D721Med (cell line): ENCODE data around the gene MUC5AC.
"Not testable (repeated sequence)": the region's sequence is repeated elsewhere in the genome, so short reads cannot be mapped to it uniquely, and the experiment has no call there.

Source experiments
- DNase-seq: peaks from one replicate; pipeline ENCODE4 v3.0.0; 2011; ENCODE audit warnings: low spot score; ENCODE audit not compliant: insufficient read length
- FAIRE-seq: peaks from 2 replicates; lab custom pipeline; 2011; peaks lifted over from hg19 to GRCh38; lab: Jason Lieb, UNC
- TF ChIP-seq, protein P1 (sequence below): IDR thresholded peaks from 2 replicates; pipeline ENCODE4 v1.5.1; 2012; ENCODE audit warnings: mild to moderate bottlenecking, control low read depth; ENCODE audit not compliant: insufficient read depth; ENCODE audit errors: missing control alignments

Gene MUC5AC

DNA sequence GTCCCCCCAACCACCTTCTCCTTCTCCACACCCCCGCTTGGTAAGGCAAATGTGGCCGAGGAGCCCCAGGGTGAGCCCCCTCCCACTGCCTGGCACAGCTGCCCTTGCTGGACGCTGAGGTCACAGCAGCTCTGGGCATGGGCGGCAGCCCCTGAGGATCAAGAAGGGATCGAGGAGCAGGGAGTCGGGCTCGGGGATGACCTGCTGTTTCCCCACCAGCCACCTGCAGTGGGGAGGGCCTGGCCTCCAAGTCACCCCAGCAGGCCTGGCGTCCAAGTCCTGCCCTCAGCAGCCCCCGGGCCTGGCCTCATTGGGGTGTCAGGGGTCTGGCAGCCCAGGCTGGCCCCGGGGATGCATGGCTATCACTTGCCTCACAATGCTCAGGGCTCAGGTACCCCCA, 23.7 kb downstream of the MUC5AC start:
- TF ChIP-seq, protein P1, sequence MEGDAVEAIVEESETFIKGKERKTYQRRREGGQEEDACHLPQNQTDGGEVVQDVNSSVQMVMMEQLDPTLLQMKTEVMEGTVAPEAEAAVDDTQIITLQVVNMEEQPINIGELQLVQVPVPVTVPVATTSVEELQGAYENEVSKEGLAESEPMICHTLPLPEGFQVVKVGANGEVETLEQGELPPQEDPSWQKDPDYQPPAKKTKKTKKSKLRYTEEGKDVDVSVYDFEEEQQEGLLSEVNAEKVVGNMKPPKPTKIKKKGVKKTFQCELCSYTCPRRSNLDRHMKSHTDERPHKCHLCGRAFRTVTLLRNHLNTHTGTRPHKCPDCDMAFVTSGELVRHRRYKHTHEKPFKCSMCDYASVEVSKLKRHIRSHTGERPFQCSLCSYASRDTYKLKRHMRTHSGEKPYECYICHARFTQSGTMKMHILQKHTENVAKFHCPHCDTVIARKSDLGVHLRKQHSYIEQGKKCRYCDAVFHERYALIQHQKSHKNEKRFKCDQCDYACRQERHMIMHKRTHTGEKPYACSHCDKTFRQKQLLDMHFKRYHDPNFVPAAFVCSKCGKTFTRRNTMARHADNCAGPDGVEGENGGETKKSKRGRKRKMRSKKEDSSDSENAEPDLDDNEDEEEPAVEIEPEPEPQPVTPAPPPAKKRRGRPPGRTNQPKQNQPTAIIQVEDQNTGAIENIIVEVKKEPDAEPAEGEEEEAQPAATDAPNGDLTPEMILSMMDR = no peak
- no peak for FAIRE-seq

DNA sequence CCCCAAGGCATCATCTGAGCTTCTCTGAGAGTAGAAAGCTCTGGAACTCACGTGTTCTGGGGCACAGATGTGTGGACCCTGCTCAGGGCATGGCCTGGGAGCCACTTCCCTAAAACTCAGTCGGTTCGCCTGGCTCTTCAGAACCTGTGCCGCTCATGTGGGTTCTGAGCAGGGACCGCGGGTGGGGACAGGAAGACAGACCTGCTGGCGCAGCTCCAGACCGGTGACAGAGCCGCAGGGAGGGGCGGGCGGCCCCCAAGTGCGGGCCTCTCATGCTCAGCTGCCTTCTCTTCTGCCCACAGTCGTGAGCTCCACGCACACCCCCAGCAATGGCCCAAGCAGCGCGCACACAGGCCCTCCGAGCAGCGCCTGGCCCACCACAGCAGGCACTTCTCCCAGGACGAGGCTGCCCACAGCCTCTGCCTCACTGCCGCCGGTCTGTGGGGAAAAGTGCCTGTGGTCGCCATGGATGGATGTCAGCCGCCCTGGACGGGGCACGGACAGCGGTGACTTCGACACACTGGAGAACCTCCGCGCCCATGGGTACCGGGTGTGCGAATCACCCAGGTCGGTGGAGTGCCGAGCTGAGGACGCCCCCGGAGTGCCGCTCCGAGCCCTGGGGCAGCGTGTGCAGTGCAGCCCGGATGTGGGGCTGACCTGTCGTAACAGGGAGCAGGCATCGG, 24.2 kb downstream of the MUC5AC start:
- DNase-seq = no peak

More for the DNA sequence above, 23.7 kb downstream of the MUC5AC start:
- DNase-seq = no peak

DNA sequence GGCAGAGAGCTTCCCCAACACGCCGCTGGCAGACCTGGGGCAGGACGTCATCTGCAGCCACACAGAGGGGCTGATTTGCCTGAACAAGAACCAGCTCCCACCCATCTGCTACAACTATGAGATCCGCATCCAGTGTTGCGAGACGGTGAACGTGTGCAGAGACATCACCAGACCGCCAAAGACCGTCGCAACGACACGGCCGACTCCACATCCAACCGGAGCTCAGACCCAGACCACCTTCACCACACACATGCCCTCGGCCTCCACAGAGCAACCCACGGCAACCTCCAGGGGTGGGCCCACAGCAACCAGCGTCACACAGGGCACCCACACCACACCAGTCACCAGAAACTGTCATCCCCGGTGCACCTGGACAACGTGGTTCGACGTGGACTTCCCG, 26.4 kb downstream of the MUC5AC start:
- FAIRE-seq, DNase-seq: not testable (repeated sequence)

More for the DNA sequence above, 24.2 kb downstream of the MUC5AC start:
- TF ChIP-seq, protein P1 = no peak
- FAIRE-seq = no peak

DNA sequence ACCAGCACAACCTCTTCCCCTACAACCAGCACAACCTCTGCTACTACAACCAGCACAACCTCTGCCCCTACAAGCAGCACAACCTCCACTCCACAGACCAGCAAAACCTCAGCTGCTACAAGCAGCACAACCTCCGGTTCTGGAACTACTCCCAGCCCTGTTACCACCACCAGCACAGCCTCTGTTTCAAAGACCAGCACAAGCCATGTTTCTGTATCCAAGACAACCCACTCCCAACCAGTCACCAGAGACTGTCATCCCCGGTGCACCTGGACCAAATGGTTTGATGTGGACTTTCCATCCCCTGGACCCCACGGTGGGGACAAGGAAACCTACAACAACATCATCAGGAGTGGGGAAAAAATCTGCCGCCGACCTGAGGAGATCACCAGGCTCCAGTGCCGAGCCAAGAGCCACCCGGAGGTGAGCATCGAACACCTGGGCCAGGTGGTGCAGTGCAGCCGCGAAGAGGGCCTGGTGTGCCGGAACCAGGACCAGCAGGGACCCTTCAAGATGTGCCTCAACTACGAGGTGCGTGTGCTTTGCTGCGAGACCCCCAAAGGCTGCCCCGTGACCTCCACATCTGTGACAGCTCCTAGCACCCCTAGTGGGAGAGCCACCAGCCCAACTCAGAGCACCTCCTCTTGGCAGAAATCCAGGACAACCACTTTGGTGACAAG, 30.8 kb downstream of the MUC5AC start:
- not testable (repeated sequence) for FAIRE-seq, DNase-seq

DNA sequence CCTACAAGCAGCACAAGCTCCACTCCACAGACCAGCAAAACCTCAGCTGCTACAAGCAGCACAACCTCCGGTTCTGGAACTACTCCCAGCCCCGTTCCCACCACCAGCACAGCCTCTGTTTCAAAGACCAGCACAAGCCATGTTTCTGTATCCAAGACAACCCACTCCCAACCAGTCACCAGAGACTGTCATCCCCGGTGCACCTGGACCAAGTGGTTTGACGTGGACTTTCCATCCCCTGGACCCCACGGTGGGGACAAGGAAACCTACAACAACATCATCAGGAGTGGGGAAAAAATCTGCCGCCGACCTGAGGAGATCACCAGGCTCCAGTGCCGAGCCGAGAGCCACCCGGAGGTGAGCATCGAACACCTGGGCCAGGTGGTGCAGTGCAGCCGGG, 32.1 kb downstream of the MUC5AC start:
- DNase-seq, FAIRE-seq: not testable (repeated sequence)

DNA sequence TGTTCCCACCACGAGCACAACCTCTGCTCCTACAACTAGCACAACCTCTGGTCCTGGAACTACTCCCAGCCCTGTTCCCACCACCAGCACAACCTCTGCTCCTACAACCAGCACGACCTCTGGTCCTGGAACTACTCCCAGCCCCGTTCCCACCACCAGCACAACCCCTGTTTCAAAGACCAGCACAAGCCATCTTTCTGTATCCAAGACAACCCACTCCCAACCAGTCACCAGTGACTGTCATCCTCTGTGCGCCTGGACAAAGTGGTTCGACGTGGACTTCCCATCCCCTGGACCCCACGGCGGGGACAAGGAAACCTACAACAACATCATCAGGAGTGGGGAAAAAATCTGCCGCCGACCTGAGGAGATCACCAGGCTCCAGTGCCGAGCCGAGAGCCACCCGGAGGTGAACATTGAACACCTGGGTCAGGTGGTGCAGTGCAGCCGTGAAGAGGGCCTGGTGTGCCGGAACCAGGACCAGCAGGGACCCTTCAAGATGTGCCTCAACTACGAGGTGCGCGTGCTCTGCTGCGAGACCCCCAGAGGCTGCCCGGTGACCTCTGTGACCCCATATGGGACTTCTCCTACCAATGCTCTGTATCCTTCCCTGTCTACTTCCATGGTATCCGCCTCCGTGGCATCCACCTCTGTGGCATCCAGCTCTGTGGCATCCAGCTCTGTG, 34.2 kb downstream of the MUC5AC start:
- not testable (repeated sequence) for FAIRE-seq

DNA sequence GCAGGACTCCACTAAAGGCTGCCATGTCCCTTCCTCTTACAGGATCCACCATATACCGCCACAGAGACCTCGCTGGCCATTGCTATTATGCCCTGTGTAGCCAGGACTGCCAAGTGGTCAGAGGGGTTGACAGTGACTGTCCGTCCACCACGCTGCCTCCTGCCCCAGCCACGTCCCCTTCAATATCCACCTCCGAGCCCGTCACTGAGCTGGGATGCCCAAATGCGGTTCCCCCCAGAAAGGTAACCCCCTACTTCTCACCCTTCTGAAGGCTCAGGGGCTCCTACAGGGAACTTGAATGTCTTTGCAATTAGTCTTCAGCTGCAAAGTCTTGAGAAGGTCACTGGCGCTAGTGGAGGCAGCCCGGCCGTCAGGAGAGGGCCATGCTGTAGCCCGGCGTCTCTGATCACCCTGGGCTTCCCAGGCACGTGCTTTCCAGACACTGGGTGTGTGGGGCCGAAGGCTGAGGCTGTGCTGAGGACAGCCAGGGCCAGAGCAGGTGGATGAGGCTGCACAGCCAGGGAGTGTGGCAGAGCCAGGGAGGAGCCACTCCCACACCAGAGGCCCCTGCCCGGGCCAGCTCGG, 35.1 kb downstream of the MUC5AC start:
- no peak for DNase-seq
- FAIRE-seq = no peak
- TF ChIP-seq, protein P1 = no peak

More for the DNA sequence above, 34.2 kb downstream of the MUC5AC start:
- DNase-seq = not testable (repeated sequence)

DNA sequence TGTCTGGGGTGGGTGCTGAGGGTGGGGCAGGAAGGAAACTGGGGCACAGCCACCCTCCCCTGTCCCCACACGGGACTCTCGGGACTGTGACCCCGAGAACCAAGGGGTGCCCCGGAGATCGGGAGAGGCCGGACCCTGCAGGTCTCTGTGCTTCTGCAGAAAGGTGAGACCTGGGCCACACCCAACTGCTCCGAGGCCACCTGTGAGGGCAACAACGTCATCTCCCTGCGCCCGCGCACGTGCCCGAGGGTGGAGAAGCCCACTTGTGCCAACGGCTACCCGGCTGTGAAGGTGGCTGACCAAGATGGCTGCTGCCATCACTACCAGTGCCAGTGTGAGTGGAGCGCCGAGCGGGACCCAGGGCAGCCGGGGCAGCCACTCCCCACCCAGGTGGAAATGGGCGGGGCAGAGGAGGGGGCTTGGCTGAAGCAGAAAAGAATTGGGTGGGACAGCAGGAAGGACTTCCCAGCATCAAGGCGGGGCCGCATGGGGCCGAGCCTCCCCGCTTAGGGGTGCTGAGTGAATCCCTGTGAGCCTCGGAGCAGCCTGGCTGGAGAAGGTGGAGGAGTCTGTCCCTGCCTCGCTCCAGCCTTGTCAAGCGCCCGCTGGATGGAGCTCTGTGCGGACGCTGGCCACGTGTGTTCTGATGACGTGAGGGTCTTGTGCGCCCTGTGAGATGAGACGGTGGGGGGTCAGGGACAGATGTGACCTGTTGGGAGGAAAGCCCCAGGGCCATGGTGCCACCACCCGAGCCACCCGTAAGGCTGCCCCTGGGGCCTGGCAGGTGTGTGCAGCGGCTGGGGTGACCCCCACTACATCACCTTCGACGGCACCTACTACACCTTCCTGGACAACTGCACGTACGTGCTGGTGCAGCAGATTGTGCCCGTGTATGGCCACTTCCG, 35.8 kb downstream of the MUC5AC start:
- TF ChIP-seq, protein P1 = no peak

More for the DNA sequence above, 35.8 kb downstream of the MUC5AC start:
- FAIRE-seq (no peak), DNase-seq (no peak)
